GM12872 (cell line): ENCODE measurements around the gene CARD9.

Experiments
- TF ChIP-seq, protein P1 (sequence below): IDR thresholded peaks from 3 replicates; pipeline ENCODE4 v1.5.1; 2011; ENCODE audit warnings: low read depth, mild to moderate bottlenecking, low read length, moderate library complexity; ENCODE audit not compliant: insufficient read depth

The CARD9 gene

DNA sequence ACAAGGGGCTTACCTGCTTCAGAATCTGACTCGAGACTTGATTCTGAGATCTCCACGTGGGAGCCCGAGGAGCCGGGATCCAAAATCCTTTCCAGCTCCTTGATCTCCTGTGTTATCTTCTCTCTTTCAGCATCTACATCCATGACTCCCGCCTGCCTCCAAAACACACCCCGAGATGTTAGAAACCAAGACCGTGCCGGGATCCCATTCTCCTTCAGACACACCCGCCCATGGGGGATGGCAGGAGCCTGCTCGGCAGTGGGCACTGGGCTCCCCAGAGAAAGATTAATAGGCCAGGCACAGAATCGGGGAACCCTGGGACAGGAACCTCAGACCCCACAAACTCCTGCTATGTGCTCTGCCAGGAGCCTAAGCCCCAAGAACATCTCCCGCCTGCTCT is 24.8 kb upstream of the CARD9 start:
- TF ChIP-seq, protein P1, sequence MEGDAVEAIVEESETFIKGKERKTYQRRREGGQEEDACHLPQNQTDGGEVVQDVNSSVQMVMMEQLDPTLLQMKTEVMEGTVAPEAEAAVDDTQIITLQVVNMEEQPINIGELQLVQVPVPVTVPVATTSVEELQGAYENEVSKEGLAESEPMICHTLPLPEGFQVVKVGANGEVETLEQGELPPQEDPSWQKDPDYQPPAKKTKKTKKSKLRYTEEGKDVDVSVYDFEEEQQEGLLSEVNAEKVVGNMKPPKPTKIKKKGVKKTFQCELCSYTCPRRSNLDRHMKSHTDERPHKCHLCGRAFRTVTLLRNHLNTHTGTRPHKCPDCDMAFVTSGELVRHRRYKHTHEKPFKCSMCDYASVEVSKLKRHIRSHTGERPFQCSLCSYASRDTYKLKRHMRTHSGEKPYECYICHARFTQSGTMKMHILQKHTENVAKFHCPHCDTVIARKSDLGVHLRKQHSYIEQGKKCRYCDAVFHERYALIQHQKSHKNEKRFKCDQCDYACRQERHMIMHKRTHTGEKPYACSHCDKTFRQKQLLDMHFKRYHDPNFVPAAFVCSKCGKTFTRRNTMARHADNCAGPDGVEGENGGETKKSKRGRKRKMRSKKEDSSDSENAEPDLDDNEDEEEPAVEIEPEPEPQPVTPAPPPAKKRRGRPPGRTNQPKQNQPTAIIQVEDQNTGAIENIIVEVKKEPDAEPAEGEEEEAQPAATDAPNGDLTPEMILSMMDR: no peak

DNA sequence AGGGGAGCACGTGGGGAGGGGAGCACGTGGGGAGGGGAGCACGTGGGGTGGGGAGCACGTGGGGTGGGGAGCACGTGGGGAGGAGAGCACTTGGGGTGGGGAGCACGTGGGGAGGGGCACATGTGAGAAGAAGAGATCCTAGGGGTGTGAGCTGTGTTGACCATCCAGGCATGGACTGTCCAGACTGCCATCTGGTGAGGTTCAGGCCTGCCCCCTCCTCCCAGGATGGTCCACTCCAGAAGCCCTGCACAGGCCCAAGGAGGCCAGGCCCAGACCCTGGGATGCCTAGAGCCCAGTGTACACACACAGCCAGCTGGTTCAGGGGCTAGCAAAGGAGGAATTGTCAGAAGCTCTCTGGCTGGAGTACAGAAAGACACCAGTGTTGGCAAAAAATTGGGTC is 24.2 kb upstream of the CARD9 start:
- TF ChIP-seq, protein P1: no peak

DNA sequence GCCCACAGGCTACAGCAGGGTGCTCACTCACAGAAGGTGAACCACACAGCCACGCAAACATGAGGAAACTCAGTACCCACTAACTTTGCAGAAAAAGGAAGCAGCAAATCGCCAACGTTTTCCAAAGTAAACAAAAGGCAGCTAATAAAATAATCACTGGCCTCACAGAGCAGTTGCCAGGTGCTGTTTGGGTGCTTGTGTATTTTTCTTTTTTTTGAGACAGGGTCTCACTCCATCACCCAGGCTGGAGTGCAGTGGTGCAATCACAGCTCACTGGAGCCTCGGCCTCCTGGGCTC is 22.7 kb upstream of the CARD9 start:
- TF ChIP-seq, protein P1: no peak

DNA sequence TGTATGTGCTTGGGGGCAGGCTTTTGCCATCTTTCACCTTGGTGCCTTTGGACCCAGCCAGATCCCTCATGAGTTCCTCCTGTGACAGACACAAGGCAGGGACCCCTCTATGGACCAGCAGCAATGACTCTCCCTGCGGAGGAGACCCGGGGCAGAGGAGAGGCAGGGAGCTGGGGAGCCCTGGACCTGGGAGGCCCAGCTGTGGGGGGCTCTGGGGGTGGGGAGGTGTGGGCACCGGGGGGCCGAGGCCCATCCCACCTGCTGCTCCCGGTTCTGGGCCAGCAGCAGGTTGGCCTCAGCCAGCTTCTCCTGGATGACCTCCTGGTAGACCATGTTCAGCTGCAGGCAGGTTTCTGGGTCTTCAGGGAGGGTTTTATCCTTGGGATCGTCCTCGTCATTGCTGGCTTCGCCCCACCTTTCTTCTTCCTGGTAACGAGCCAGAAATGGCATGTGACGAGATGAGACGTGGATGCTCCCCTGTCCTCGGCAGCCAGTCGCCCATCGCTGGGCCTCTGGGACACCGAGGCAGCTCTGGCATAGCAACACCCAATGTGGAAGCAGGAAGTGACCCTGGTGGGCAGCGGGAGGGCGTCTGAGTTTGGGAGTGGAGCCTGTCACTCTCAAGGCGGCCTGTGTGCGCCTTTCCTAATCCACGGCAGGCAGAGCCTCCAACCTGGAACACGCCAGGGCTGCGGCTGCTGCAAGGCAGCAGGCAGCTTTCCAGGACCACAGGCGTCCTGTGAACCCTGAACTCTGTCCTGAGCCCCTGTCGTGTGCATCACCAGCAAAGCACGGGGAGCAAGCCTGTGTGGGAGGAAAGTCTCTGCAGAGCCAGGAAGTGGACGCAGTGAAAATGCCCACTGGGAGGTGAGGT is 22.1 kb upstream of the CARD9 start:
- TF ChIP-seq, protein P1: no peak

DNA sequence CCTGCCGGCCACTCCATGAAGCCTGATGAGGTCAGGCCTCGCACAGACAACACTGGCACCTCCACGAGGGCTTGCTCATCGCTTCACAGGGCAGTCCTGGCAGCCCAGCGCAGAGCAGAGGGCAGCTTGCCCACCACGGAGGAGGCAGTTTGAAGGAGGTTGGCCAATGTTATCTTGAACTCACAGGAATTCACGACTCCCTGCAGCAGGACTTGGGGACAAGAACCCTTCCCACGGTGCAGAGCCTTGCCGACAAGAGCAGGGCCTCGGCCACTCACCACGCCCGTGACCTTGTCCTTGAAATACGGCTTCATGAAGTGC is 21.5 kb upstream of the CARD9 start:
- TF ChIP-seq, protein P1: no peak

DNA sequence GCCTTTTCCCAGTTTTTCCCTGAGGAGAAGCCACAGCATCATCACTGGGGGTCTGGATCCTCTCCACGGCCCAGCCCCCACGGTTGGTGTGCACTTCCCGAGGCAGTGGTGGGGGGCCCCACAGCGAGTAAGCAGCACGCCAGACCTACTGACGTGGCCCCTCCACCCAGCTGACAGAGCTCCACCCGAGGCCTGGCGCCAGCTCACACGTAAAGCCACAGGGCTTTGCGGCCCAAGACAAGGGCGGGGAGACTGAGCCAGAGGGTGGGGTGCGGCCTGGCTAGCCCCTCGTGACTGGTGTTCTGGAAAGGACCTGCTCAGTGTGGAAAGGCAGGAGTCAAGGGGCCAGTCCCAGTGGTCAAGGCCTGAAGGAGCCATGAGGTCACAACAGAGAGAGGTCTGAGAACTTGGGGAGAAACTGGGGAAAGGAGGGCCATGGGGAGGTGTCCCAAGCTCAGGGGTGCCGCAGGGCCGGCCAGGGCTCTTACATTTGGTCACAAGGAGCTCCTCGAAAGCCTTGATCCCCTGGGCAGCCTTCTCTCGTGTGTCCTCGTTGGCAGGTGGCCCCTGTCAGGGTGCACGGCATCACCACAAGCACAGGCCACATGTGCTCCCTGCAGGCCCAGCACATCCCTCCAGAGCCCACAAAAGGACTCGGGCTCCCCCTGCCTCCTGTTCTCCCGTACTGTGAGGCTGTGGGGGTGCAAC is 21.0 kb upstream of the CARD9 start:
- TF ChIP-seq, protein P1: no peak

DNA sequence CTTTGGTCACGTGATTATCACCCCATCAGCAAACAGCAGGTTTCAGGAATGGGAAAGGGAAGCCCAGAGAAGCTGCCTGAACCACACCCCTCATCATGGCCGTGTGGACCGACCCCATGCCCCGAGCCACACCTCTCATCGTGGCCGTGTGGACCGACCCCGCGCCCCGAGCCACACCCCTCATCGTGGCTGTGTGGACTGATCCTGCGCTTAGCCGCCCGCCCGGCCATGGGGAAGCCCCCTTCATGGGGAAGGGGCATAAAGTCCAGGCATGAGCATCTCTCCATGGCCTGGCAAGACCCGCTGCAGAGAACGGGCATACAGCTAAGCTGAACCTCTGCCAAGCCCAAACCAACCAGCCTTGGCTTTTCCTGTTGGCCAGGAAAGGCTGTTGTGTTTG is 20.1 kb upstream of the CARD9 start:
- TF ChIP-seq, protein P1: no peak
